GM19397 (cell line): ENCODE results near the gene ZCCHC7.
"Not testable (repeated sequence)": the region's sequence is repeated elsewhere in the genome, so short reads cannot be mapped to it uniquely, and the experiment has no call there.

Experiments used
- ATAC-seq: cut with Tn5 transposase; IDR thresholded peaks from one replicate; pipeline ENCODE4 v1.9.1; 2021; ENCODE audit warnings: mild to moderate bottlenecking, moderate library complexity; ENCODE audit not compliant: unreplicated experiment

Gene ZCCHC7

DNA sequence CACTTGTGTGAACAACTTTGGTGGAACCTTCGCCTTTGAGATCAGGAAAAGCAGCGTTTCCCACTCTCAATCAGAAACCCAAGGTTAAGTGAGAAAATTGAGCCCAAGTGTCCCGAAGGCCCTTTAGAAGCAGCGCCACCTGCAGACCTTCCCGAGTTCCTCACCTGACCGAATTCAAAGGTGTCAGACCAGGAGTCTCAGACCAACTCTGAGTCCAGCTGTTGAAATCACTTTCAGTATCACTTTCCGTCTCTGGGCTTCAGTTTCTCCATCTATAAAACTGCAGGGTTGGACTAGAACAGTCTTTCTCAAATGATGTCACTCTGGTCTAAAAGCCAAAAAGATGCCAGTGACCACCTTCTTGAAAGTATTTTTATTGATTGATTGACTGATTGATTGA is 270.4 kb downstream of the ZCCHC7 start:
- peak; percentile 78 for ATAC-seq

GRCh38 chr9:37392272-37392671 is 271.9 kb downstream of the ZCCHC7 start:
- ATAC-seq: no peak

DNA sequence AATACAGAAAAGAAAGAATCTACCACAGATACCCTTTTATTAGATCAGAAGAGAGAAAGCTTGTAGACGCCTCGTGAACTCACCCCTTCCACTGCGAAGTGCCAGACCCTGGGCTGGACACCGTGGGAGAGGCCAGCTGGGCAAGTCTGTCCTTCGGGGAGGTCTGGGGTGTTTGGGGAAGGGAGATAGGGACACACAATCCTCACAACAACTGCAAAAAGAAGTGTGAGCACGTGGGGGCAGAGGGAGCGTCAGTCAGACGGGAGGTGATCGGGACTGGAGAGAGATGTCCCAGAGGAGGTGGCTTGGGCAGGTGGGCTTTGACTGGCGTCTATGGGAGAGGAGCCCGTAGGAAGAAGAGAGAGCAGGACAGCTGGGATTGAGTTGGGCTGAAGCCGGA is 274.9 kb downstream of the ZCCHC7 start:
- ATAC-seq: no peak

GRCh38 chr9:37395663-37396062 is 275.3 kb downstream of the ZCCHC7 start:
- ATAC-seq: no peak

DNA sequence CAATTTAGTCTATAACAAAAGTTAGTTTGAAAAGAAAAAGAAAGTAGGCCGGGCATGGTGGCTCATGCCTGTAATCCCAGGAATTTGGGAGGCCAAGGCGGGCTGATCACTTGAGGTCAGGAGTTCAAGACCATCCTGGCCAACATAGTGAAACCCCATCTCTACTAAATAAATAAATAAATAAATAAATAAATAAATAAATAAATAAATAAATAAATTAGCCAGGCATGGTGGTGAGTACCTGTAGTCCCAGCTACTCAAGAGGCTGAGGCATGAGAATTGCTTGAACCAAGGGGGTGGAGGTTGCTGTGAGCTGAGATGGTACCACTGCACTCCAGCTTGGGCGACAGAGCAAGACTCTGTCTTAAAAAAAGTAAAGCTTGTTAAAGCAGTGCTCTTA is 277.6 kb downstream of the ZCCHC7 start:
- ATAC-seq: not testable (repeated sequence)

GRCh38 chr9:37398464-37399025 is 278.2 kb downstream of the ZCCHC7 start:
- no peak for ATAC-seq

GRCh38 chr9:37399336-37399735 is 279.0 kb downstream of the ZCCHC7 start:
- ATAC-seq: no peak

DNA sequence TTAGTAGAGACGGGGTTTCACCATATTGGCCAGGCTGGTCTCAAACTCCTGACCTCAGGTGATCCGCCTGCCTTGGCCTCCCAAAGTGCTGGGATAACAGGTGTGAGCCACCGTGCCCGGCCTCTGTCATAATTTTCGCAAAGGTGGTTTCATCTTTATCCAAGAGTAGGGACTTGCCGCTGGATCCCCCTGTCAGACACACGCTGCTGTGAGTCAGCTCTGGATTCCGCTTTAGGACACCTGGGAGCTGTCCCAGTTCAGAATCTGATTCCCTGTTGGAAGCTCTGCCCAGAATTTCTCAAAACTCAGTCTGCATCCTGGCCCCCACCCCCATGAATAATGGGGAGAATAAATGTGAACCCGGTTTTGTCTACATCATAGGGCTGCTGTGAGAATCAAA is 284.2 kb downstream of the ZCCHC7 start:
- no peak for ATAC-seq

- ATAC-seq: no peak
Measured at GRCh38 chr9:37405350-37405749, 285.0 kb downstream of the ZCCHC7 start.

DNA sequence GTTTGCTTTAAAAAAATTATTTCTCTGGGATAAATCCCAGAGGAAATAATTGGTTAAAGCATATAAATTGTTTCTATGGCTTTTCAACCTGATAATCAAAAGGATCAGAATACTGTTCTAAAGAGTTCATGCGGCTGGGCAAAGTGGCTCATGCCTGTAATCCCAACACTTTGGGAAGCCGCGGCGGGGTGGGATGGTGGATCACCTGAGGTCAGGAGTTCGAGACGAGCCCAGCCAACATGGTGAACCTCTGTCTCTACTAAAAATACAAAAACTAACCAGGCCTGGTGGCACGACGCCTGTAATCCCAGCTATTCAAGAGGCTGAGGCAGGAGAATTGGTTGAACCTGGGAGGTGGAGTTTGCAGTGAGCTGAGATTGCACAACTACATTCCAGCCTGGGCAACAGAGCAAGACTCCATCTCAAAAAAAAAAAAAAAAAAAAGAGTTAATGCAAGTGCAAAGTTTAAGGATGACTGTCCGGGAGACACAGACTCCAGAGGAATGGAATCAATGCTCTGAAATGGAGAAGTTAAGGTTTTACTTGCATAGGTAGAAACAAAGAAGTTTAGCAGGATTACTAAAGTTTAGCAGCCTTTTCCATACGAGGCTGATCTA is 285.5 kb downstream of the ZCCHC7 start:
- ATAC-seq: no peak

DNA sequence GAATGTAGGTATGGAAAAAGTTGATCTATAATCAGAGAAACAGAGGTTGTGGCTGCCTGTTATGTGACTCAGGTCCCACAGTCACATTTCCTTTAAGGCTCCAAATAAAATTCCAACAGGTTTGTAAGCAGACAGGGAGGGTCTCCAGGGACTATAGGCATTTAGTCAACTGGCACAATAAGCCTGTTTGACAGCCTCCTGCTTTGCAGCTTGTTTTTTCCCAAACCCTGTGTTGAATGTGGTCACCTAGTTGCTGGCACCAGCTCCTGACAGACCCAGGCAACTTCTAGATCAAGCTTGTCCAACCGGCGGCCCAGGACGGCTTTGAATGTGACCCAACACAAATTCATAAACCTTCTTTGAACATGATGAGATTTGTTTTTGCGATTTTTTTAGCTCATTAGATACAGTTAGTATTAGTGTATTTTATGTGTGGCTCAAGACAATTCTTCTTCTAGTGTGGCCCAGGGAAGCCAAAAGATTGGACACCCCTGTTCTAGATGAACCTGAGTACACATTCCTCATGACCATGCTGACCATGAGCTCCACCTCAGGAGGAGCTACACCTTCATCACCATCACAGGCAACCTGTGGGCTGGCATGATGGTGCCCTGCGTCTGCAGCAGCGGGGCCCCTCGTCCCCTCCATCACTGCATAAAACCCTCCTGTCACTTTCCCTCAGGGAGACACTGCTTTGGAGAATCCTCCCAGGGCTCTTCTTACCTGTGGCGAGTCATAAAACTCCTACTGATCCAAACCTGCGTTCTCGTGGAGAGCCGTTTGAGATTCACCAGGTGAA is 286.4 kb downstream of the ZCCHC7 start:
- ATAC-seq: no peak

DNA sequence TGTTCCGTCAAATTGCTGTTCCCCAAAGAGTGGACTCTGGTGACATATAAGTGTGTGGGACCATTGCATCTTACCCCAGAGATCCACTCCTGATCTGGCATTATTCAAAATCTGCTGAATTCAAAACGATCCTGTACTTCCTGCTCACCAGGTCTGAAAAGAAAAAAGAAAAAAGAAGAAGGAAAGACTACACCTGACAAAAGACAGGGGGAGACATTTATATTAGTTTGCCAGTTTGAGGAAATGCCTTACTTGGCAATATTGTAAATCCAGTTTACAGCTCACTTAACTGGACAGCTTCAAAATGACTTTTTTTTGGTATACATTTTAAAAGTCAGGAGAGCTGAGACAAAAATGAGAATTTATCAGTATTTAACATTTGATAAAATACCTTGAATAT is 287.1 kb downstream of the ZCCHC7 start:
- no peak for ATAC-seq
